Ureter (tissue), 1 donor: ENCODE data around the gene CMBL. TPM values are rescaled to one million over a fixed set of nuclear protein-coding genes. Genes with fewer than 3 reads are reported as not detected.
"Not testable (repeated sequence)": the region's sequence is repeated elsewhere in the genome, so short reads cannot be mapped to it uniquely, and the experiment has no call there.

Experiments used
- DNase-seq: peaks from one replicate; pipeline ENCODE4 v3.0.0-alpha.2; 2020; ENCODE audit warnings: low spot score
- total RNA-seq: library from RNA; stranded (reverse); gene quantifications from one replicate; pipeline ENCODE4 v1.2.4, GENCODE V29; 2023
- donor health status: DM: yes; HTN: yes; CAD: no.

The CMBL gene
- total RNA-seq, 1 donor from 2014 or later, result 20.7 TPM

- no peak for DNase-seq
Measured at GRCh38 chr5:10259899-10260298, 47.8 kb downstream of the CMBL start.

DNA sequence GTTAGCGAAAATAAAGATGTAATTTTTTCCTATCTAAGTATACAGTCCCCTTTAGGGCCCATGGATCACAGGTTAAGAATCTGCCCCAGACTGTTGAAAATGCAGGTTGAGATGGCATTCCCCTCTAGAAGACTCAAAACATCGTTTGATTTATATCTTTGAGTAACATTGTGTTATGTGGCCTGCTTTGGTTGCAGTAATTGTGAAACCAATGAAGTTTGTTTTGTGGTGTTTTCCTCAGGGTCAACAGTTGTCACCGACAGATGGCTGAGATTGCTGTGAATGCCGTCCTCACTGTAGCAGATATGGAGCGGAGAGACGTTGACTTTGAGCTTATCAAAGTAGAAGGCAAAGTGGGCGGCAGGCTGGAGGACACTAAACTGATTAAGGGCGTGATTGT, 49.8 kb downstream of the CMBL start:
- DNase-seq, result no peak

DNA sequence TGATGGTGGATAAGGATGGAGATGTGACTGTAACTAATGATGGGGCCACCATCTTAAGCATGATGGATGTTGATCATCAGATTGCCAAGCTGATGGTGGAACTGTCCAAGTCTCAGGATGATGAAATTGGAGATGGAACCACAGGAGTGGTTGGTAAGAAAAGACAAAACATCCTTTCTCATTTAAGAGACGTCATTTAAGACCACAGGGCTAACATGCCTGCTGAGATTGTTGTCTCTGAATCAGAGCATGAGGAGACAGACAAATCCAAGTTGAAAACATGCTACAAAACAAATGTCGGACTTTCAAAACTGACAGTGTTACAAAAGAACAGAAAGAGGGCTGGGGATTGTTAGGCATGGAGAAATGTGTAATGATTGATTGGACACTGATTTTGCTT, 53.0 kb downstream of the CMBL start:
- no peak for DNase-seq

- no peak for DNase-seq
Measured at GRCh38 chr5:10253390-10253789, 54.3 kb downstream of the CMBL start.

DNA sequence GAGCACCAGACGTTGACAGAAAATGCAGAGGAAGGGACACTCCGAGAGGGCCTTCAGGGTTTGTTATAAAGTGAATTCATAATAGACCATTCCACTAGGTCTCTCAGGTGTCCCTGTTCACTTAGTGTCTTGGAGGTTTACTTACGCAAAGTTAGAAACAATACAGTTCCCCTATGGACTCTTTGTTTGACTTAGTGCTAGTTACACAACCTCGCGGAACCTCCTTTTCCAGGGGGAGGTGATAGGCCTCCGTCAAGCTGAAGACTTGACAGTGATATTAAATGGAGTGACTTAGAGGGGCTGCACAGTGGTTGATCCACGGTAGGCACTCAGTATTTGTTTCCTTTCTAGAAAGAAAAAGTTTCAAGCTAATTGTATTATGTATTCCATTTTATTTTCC, 56.3 kb downstream of the CMBL start:
- DNase-seq, result no peak

DNA sequence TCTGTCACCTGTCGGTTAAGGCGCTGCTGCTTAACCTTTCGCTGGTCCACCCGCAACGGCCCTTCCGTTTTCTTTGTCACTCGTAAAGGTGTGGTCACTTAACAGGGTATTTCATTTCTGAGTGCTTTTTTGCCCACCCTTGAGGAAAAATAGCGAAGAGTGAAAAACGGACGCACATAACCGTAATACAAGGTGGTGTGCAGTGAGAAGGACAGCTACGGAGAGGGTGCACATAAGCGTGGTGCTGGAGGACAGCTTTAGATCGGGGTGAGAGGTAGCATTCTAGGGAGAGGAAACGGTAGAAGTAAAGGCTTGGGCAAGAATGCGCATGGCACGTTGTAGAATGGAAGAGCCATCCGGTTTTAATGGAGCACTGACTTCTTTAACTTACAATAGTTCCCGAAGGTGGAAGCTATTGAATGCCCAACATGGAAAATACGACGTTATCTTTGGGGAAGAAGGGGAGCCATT, 56.9 kb downstream of the CMBL start:
- no peak for DNase-seq

- peak; percentile 95 for DNase-seq
Measured at GRCh38 chr5:10249948-10250805, 57.5 kb downstream of the CMBL start, which contains the start of gene CCT5. Gene CCT5 (plus strand): TSS chr5:10250280. CDS start chr5:10250341, 61 bp downstream.

- no peak for DNase-seq
Measured at GRCh38 chr5:10248378-10249260, 59.1 kb downstream of the CMBL start.

DNA sequence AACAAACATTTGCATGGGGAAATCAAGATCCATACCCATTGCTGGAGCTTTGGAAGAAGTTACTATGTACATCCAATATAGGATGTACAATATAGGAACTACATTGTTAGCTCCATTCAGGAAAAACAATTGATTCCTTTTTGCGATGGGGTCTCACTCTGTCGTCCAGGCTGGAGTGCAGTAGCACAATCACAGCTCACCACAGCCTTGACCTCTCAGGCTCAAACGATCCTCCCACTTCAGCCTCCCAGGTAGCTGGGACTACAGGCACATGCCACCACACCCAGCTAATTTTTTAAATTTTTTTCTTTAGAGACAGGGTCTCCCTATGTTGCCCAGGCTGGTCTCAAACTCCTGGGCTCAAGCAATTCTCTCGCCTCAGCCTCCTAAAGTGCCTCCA, 60.5 kb downstream of the CMBL start:
- not testable (repeated sequence) for DNase-seq

GRCh38 chr5:10246761-10247160, 60.9 kb downstream of the CMBL start:
- DNase-seq, result no peak

- DNase-seq, result no peak
Measured at GRCh38 chr5:10244342-10244944, 63.3 kb downstream of the CMBL start.

DNA sequence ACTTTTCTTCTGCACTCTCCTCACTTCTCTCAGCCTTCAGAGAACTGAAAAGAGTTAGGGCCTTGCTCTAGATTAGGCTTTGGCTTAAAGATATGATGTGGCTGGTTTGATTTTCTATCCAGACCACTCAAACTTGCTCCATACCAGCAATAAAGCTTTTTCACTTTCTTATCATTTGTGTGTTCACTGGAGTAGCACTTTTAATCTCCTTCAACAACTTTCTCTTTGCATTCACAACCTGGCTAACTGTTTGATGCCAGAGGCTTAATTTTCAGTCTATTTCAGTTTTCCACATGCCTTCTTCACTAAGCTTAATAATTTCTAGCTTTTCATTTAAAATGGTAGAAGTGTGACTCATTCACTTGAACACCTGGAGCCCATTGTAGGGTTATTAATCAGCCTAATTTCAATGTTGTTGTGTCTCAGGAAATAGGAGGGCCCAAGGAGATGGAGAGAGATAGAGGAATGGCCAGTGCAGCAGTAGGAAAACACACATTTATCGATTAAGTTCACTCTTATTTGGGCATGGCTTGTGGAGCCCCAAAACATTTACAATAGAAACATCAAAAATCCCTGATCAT, 64.0 kb downstream of the CMBL start:
- DNase-seq, result no peak

- DNase-seq, result no peak
Measured at GRCh38 chr5:10235350-10235749, 72.4 kb downstream of the CMBL start.

DNA sequence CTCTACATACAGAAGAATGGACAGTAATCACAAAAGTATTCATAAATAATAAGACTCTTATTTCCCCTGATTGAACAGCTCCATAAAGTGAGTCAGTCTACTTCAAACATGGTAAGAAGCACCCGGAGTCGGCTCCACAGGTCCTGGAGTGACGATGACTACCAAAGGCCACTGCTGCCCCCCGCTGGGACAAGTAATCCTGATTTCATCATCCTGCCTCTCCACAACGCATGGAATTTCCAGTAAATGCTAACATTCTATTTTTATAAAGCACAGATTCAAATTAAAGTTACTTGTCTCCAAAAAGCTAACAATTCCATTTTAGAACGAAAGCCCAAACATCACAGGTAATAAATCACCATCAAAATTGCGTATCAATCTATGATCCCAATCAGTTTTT, 74.2 kb downstream of the CMBL start:
- DNase-seq, result no peak

GRCh38 chr5:10233011-10233410, 74.7 kb downstream of the CMBL start:
- DNase-seq, result no peak

- DNase-seq, result no peak
Measured at GRCh38 chr5:10232386-10232785, 75.3 kb downstream of the CMBL start.

DNA sequence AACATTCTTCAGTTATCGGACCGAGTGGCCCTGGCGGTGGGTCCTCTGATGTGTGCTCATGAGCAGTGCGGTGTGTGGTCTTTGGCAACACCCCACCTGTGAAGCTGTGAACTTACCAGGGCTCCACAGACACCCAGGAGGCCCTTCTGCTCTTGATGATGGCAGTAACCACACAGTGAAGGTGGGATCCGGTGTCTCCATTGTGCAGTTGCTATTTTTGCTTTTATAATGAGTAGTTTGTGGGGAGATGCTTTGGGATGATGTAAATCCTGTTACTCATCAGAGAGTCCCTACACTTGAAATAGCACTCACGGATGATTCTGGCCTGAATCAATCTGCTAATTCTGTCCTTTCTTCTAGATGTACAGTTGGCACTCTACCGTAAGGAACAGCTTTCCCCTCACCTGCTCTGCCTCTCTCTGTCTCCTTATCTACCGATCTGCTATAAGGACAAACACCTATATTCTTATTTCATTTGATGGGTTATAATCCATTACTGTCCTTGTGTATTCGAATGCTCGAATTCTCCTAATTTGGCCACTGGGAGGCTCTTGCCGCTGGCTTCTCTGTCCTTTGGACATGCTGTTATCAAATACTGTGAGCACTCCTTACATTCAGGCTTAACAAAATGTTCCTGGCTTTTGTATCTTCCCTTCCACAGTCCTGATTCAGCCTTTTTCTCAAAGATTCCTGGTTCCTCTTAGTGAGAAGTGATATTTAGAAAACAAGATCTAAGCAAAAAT, 78.2 kb downstream of the CMBL start:
- no peak for DNase-seq

- DNase-seq, result no peak
Measured at GRCh38 chr5:10228288-10228687, 79.4 kb downstream of the CMBL start.
